Hindlimb muscle (tissue), 1 donor: Measurements from ENCODE around the gene RBM20. TPM values are rescaled to one million over a fixed set of nuclear protein-coding genes. Genes with fewer than 3 reads are reported as not detected.
"Not testable (repeated sequence)": the region's sequence is repeated elsewhere in the genome, so short reads cannot be mapped to it uniquely, and the experiment has no call there.

Source experiments
- DNase-seq: peaks from one replicate; pipeline ENCODE4 v3.0.0-alpha.2; 2013
- polyA plus RNA-seq: library from polyadenylated mRNA; unstranded; fragments of 120-200 nt; gene quantifications from one replicate; pipeline ENCODE4 v1.2.1, GENCODE V29; 2013; ENCODE audit not compliant: insufficient read length

RBM20 gene
- polyA plus RNA-seq, result 14.0 TPM

GRCh38 chr10:110643653-110644597 lies at the start of gene RBM20:
TSS of gene RBM20 (plus strand) at chr10:110644336. CDS start at chr10:110644455, 119 bp downstream.
- no peak for DNase-seq

GRCh38 chr10:110597476-110597875 lies 46.7 kb upstream of the RBM20 start:
- DNase-seq, result no peak

GRCh38 chr10:110600487-110601101 lies 43.5 kb upstream of the RBM20 start:
- DNase-seq, result peak; percentile 11

GRCh38 chr10:110601581-110601980 lies 42.6 kb upstream of the RBM20 start:
- DNase-seq, result no peak

GRCh38 chr10:110608087-110608486 lies 36.0 kb upstream of the RBM20 start:
- DNase-seq, result no peak

GRCh38 chr10:110609605-110610004 lies 34.5 kb upstream of the RBM20 start:
- no peak for DNase-seq

- peak; percentile 54 for DNase-seq
Measured at GRCh38 chr10:110610308-110610774, 33.8 kb upstream of the RBM20 start.

GRCh38 chr10:110610781-110611180 lies 33.4 kb upstream of the RBM20 start:
- not testable (repeated sequence) for DNase-seq

GRCh38 chr10:110612087-110612486 lies 32.0 kb upstream of the RBM20 start:
- DNase-seq, result no peak

- no peak for DNase-seq
Measured at GRCh38 chr10:110612629-110613028, 31.5 kb upstream of the RBM20 start.

GRCh38 chr10:110613341-110613995 lies 30.7 kb upstream of the RBM20 start:
- DNase-seq, result no peak

GRCh38 chr10:110613996-110614495 lies 30.1 kb upstream of the RBM20 start:
- DNase-seq, result no peak

GRCh38 chr10:110615057-110615747 lies 28.9 kb upstream of the RBM20 start:
- no peak for DNase-seq

- DNase-seq, result no peak
Measured at GRCh38 chr10:110616493-110617033, 27.6 kb upstream of the RBM20 start.

GRCh38 chr10:110617425-110618229 lies 26.5 kb upstream of the RBM20 start:
- DNase-seq, result no peak

- DNase-seq, result no peak
Measured at GRCh38 chr10:110618230-110618610, 25.9 kb upstream of the RBM20 start.

- no peak for DNase-seq
Measured at GRCh38 chr10:110619514-110620397, 24.4 kb upstream of the RBM20 start.

GRCh38 chr10:110620398-110620719 lies 23.8 kb upstream of the RBM20 start:
- DNase-seq, result no peak

GRCh38 chr10:110623316-110623715 lies 20.8 kb upstream of the RBM20 start:
- DNase-seq, result not testable (repeated sequence)

- no peak for DNase-seq
Measured at GRCh38 chr10:110625356-110625894, 18.7 kb upstream of the RBM20 start.
